ENCODE results near the gene IL1RAP.

Gene IL1RAP

DNA sequence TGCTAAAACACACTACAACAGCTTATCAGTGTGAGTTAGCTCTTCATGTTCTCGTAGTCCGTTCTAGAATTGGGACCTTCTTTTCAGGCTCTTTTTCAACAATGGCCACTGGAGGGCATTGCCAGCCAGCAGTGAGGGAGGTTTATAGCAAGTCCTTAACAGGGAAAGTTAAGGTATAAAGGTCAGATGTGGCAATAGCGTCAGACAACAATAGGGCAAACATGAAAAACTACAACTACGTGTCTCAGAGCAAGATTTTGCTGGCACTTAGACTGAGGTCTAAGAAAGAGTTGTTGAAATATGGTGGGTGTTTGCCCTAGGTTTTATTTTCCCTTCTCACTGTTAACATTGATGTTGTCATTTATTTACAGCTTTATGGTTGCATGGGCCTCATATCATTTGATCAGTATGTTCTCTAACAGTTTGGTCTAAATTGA, 187.2 kb downstream of the IL1RAP start:
- in situ Hi-C loops (cut with MboI; ENCODE audit: low sequenced_read_pairs), result loop anchor here (25.0 kb wide), 1 partner anchor 361 kb away; no protein-coding TSS in a partner anchor

DNA sequence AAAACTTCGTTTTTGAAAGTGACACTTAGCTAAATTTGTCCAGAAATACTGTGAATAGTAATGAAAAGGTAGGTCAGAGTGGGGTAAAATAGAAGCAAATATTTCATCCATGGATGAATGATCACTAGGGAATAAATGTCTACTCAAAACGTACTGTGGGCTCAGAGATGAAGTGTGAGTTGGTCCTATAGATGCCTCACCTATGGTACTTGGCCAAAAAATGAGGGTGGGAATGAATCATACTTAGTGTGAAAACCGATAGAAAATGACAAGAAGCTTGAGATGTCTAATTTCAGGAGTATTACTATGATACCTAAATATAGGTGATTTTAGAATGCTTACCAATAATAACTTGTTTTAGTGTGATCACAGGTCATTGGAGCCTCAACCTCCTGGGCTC, 192.7 kb downstream of the IL1RAP start:
- in situ Hi-C loops (cut with MboI; ENCODE audit: low sequenced_read_pairs), result loop anchor here (25.0 kb wide), 1 partner anchor 356 kb away; no protein-coding TSS in a partner anchor
